Panc1 (cell line): ENCODE data around the gene TWNK.

Source experiments
- CTCF ChIP-seq: fragments of 450-650 bp; IDR thresholded peaks from 2 replicates; pipeline ENCODE4 v1.5.1; 2017; ENCODE audit warnings: mild to moderate bottlenecking
- POLR2AphosphoS5 ChIP-seq: IDR thresholded peaks from 2 replicates; pipeline ENCODE4 v1.6.1; 2012; ENCODE audit warnings: mild to moderate bottlenecking, low read depth, low read length, moderate library complexity

- no peak for TF ChIP-seq CTCF
- TF ChIP-seq POLR2AphosphoS5: no peak
Measured at GRCh38 chr10:100945754-100946153, 41.6 kb upstream of the TWNK start.
